OCI-M1 (cell line): ENCODE data around the gene LTBP4.
A peak's percentile ranks its signal among the peaks of the same experiment; 100 is the strongest.
"Not testable (repeated sequence)": the region's sequence is repeated elsewhere in the genome, so short reads cannot be mapped to it uniquely, and the experiment has no call there.

Experiments used
- DNase-seq: peaks from one replicate; lab custom pipeline; 2025; lab: John Stamatoyannopoulos, UW

Gene LTBP4

DNA sequence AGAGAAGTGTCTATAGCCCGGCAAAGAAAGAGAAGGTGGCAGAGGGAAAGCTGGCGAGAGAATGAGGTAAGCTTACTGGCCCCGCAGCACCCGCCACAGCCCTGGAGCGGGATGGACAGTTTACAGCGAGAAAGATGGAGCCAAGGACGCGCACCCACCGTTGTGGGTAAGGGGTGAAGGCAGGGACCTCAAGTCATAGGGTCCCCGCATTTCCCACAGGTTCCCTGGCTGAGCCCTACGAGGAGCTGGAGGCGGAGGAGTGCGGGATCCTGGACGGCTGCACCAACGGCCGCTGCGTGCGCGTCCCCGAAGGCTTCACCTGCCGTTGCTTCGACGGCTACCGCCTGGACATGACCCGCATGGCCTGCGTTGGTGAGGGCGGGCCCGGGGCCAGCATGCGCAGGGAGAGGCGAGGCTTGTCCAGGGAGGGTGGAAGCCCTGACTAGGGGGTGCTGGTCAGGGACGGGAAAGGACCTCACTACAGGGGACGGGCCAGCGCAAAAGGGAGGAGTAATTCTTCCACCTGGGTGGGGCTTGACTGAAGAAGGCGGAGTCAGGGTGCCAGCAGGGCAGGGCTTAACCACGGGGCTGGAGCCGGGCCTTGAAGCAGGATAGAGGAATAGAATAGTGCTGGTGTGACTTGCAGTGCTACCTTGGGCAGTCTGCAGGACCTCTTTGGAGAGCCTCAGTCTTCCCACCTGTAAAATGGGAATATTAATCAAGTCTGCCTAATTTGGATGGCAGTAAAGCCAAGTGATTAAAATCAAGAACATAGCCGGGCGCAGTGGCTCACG, 26.5 kb downstream of the LTBP4 start:
- no peak for DNase-seq

DNA sequence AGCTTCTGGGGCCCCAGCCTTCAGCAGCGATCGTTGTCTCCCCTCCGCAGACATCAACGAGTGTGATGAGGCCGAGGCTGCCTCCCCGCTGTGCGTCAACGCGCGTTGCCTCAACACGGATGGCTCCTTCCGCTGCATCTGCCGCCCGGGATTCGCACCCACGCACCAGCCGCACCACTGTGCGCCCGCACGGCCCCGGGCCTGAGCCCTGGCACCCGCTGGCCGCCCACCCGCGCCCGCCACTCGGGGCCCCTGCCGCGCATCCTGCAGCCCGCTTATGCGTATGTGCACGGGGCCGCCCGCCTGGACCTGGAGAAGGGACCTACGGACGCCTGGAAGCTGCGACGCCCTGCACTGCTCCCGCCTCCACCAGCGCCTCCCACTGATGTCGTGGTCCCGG, 28.2 kb downstream of the LTBP4 start:
- DNase-seq: no peak

DNA sequence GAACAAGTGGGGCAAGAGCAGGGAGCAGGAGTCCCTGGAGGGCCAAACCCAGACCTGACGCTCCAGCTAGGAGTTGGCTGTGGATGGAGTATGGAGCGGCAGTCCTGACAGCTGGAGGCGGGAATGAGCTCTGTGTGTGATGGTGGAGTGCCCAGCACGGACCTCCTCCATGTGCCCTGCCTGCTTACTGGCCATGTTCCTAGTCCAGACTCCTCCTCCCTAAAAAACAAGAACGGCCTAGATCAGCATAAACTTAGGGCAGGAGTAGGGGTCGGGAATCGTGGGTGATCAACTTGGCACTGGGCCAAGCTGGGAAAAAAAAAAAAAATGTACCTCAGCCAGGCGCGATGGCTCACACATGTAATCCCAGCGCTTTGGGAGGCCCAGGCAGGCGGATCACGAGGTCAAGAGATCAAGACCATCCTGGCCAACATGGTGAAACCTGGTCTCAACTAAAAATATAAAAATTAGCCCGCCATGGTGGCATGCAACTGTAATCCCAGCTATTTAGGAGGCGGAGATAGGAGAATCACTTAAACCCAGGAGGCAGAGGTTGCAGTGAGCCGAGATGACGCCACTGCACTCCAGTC, 29.5 kb downstream of the LTBP4 start:
- DNase-seq: no peak

- no peak for DNase-seq
Measured at GRCh38 chr19:40632311-40633036, 31.3 kb downstream of the LTBP4 start.

DNA sequence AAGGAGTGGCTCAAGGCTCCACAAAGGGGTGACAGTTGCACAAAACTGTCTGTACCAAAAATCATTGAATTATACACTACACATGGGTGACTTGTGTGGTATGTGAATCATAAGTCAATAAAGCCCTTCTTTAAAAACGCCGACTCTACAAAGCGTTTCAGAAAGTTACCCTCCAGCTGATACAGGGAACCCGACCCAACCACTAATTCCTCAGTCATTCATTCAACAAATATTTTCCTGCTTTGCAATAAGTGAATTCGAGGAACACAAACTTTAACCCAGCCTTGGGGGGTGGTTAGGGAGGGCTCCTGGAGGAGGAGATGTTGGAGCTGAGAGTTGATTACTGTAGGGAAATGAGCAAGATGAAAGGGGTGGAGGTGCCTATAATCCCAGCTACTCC, 32.0 kb downstream of the LTBP4 start:
- no peak for DNase-seq

DNA sequence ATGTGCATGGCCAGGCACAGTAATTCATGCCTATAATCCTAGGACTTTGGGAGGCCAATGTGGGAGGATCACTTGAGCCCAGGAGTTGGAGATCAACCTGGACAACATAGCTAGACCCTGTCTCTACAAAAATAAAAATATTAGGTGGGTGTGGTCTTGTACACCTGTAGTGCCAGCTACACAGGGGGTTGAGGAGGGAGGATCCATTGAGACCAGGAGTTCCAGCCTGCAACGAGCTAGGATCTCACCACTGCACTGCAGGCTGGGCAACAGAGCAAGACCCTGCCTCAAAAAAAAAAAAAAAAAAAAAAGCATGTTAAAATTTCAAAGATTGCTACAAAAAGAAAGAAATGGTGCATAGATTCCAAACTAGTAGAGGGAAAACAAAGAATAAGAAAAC, 37.2 kb downstream of the LTBP4 start:
- DNase-seq: no peak

GRCh38 chr19:40639638-40639982, 38.4 kb downstream of the LTBP4 start:
- no peak for DNase-seq

- DNase-seq: no peak
Measured at GRCh38 chr19:40640744-40641143, 39.6 kb downstream of the LTBP4 start.

GRCh38 chr19:40641281-40641680, 40.1 kb downstream of the LTBP4 start:
- no peak for DNase-seq

GRCh38 chr19:40642051-40642706, 41.0 kb downstream of the LTBP4 start:
- DNase-seq: no peak

GRCh38 chr19:40642757-40643305, 41.7 kb downstream of the LTBP4 start:
- DNase-seq: no peak

DNA sequence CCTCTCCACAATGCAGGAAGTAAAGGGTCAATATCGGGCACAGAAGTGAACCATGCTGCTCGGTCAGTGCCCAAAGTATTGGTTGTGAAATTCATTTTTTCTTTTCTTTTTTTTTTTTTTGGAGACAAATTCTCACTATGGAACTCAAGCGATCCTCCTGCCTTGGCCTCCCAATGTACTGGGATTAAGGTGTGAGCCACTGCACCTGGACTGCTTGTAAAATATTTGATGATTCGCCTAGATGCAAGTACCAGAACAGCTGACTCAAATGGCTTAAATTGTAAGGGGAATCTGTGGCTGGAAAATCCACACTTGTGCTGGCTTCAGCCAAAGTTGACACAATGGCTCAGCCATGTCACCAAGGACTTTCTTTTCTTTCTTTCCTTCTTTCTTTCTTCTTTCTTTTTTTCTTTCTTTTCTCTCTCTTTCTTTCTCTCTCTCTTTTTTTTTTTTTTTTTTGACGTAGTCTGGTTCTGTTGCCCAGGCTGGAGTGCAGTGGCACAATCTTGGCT, 45.6 kb downstream of the LTBP4 start:
- no peak for DNase-seq

DNA sequence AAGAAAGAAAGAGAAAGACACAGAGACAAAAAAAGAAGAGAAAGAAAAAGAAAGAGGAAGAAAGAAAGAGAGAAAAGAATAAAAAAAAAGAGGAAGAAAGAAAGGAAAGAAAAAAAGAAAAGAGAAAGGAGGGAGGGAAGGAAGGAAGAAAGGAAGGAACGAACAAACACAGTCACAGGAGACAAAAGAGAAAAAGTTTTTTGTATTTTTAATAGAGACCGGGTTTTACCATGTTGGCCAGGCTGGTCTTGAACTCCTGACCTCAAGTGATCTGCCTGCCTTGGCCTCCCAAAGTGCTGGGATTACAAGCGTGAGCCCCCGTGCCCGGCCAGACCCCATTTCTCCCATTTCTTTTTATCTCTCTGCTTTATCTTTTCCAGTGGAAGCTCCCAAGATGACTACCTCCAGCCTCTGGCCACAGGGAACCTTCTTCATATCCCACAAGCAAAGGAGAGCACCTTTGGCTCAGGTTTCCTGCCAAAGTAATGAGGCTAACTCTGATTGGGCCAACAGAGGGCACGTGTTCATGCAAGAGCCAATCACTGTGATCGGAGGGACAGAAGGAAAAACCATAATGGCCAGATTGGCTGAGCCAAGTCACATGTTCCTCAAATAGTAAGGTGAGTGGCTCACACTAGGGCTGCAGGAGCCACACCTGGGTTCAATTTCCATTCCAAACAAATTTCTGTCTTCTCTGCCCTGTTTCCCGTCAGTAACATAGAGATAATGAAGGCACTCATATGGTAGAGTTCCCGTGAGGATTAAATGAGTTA, 48.9 kb downstream of the LTBP4 start:
- peak; percentile 61 for DNase-seq

DNA sequence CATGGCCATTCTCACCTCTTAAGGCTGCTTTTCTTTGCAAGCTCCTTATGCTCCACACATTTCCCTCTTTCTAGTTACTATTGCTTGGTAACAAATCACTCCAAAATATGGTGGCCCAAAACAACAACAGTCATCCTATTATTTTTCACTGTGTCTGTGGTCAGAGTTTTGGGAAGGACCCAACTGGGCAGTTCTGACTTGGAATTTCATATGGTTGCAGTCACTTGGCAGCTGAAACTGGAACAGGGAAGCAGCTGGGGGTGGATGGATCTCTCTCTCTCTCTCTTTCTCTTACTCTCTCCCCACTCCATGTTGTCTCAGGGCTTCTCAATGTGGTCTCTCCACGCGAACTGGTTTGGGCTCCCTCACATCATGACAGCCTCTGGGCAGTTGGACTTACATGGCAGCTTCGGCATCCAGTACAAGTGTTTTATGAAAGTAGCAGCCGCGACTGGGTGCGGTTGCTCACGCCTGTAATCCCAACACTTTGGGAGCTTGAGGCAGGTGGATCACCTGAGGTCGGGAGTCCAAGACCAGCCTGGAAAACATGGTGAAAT, 49.7 kb downstream of the LTBP4 start:
- DNase-seq: no peak

DNA sequence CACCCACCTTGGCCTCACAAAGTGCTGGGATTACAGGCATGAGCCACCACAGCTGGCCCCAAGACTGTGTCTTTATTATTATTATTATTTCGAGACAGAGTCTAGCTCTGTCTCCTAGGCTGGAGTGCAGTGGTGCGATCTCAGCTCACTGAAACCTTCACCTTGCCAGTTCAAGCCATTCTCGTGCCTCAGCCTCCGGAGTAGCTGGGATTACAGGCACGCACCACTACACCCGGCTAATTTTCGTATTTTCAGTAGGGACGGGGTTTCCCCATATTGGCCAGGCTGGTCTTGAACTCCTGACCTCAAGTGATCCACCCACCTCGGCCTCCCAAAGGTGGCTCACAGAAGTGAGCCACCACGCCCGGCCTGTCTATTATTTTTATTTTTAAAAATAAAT, 51.1 kb downstream of the LTBP4 start:
- not testable (repeated sequence) for DNase-seq

- DNase-seq: not testable (repeated sequence)
Measured at GRCh38 chr19:40655684-40656083, 54.5 kb downstream of the LTBP4 start.

- no peak for DNase-seq
Measured at GRCh38 chr19:40658031-40658430, 56.9 kb downstream of the LTBP4 start.

DNA sequence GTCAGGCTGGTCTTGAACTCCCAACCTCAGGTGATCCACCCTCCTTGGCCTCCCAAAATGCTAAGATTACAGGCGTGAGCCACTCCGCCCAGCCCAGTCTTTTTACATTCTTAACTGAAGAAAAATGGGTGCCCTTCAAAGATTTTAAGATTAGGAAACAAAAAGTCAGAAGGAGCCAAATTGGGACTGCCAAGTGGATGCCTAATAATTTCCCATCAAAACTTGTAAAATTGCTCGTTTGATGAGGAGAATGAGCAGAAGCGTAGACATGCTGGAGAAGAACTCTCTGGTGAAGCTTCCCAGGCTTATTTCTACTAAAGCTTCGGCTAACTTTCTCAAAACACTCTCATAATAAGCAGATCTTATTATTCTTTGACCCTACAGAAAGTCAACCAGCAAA, 57.9 kb downstream of the LTBP4 start:
- DNase-seq: no peak

DNA sequence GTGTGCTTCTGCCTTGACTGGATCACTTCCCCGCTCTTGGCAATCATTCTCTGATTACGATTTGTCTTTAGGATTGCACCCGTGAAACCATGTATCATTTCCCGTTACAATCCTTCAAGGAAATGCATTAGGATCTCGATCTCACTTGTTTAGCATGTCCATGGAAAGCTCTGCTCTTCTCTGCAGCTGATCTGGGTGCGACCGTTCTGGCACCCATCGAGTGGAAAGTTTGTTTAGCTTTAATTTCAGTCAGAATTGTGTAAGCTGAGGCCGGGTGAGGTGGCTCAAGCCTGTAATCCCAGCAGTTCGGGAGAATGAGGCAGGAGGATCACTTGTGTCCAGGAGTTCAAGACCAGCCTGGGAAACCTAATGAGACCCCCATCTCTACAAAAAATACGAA, 58.4 kb downstream of the LTBP4 start:
- no peak for DNase-seq

- no peak for DNase-seq
Measured at GRCh38 chr19:40661616-40662015, 60.4 kb downstream of the LTBP4 start.
